ENCODE data around the gene SLMAP. TPM values are rescaled to one million over a fixed set of nuclear protein-coding genes. Genes with fewer than 3 reads are reported as not detected.

The SLMAP gene
- total RNA-seq, 1 donor from 2014 or later: 57.1 TPM

- ATAC-seq (ENCODE audit: low read depth) (no peak), DNase-seq (no peak)
- TF ChIP-seq CTCF (IDR thresholded peaks at IDR 0.05): no peak
- Mint-ChIP-seq H3K9me3 (no peaks in the 10 kb centered on the region), H3K4me1 (no peaks in the 10 kb centered on the region), H3K4me3 (no peak overlapping the region), H3K27ac (no peak overlapping the region), H3K27me3 (no peaks in the 10 kb centered on the region), H3K36me3 (ENCODE audit: low read depth) (no peaks in the 10 kb centered on the region)
- ChIA-PET POLR2A (no interaction called here), CTCF (no interaction called here)
- intact Hi-C loops (cut with micrococcal nuclease): no loop called here
Measured at GRCh38 chr3:57974796-57975388, 218.8 kb downstream of the SLMAP start.

GRCh38 chr3:57977818-57978235 lies 221.7 kb downstream of the SLMAP start:
- no peaks in the 10 kb centered on the region for H3K27me3 Mint-ChIP-seq
- intact Hi-C loops (cut with micrococcal nuclease): no loop called here
- H3K36me3 Mint-ChIP-seq (ENCODE audit: low read depth): no peaks in the 10 kb centered on the region
- peaks cover 10% of the 10 kb centered on the region for H3K4me1 Mint-ChIP-seq
- no peaks in the 10 kb centered on the region for H3K9me3 Mint-ChIP-seq
- ATAC-seq (ENCODE audit: low read depth) (no peak), DNase-seq (no peak)
- ChIA-PET CTCF (interaction anchor here (0.7 kb wide), 1 partner anchor 590 kb away, joined by 4 read pairs; no protein-coding TSS in a partner anchor), POLR2A (no interaction called here)
- TF ChIP-seq CTCF (IDR thresholded peaks at IDR 0.05): no peak
- H3K27ac Mint-ChIP-seq: no peak overlapping the region
- no peak overlapping the region for H3K4me3 Mint-ChIP-seq

GRCh38 chr3:57978316-57978715 lies 222.2 kb downstream of the SLMAP start:
- ATAC-seq (ENCODE audit: low read depth) (no peak), DNase-seq (no peak)
- Mint-ChIP-seq H3K4me3 (no peak overlapping the region), H3K36me3 (ENCODE audit: low read depth) (no peaks in the 10 kb centered on the region), H3K27me3 (no peaks in the 10 kb centered on the region), H3K27ac (no peak overlapping the region), H3K9me3 (no peaks in the 10 kb centered on the region), H3K4me1 (peaks cover 15% of the 10 kb centered on the region)
- CTCF ChIA-PET: no interaction called here
- POLR2A ChIA-PET: no interaction called here
- intact Hi-C loops (cut with micrococcal nuclease): no loop called here
- no peak for TF ChIP-seq CTCF (IDR thresholded peaks at IDR 0.05)

Other genes starting within 250 kb of the SLMAP start
- 0.05 and 0.22 TPM in 2 replicates for gene DNAH12, start 212.0 kb upstream of the SLMAP start, total RNA-seq
- gene PDE12, start 200.0 kb upstream of the SLMAP start, total RNA-seq: 23.7 and 24.8 TPM in 2 replicates
- 43.0 and 45.1 TPM in 2 replicates for gene ARF4, start 159.0 kb upstream of the SLMAP start, total RNA-seq
- gene DENND6A, start 63.2 kb upstream of the SLMAP start, total RNA-seq: 21.5 and 25.7 TPM in 2 replicates

Measured in activated B cell treated with CpG ODN at 0.5 μM for 24 hours (primary cell).